SJCRH30 (cell line): ENCODE data around the gene TMEM95. TPM values are rescaled to one million over a fixed set of nuclear protein-coding genes. Genes with fewer than 3 reads are reported as not detected.
A peak's percentile ranks its signal among the peaks of the same experiment; 100 is the strongest.

Source experiments
- DNase-seq, 2 experiments: peaks; one replicate each; pipeline ENCODE4 v3.0.0-alpha.2; 2015 to 2020
- H3K27ac ChIP-seq: fragments of 250-450 bp; sonication (Bioruptor Pico); 2 replicates; pipeline ENCODE4 v1.5.1; 2020; ENCODE audit warnings: mild to moderate bottlenecking, moderate library complexity
- H3K27me3 ChIP-seq: fragments of 250-450 bp; sonication (Bioruptor Pico); 2 replicates; pipeline ENCODE4 v1.5.1; 2020; ENCODE audit warnings: mild to moderate bottlenecking, moderate library complexity
- H3K36me3 ChIP-seq: fragments of 250-450 bp; sonication (Bioruptor Pico); 2 replicates; pipeline ENCODE4 v1.5.1; 2020; ENCODE audit warnings: mild to moderate bottlenecking, moderate library complexity
- H3K4me1 ChIP-seq: fragments of 250-450 bp; sonication (Bioruptor Pico); 2 replicates; pipeline ENCODE4 v1.5.1; 2020; ENCODE audit warnings: mild to moderate bottlenecking, moderate library complexity
- H3K4me3 ChIP-seq: fragments of 250-450 bp; sonication (Bioruptor Pico); 2 replicates; pipeline ENCODE4 v1.5.1; 2020; ENCODE audit warnings: mild to moderate bottlenecking, moderate library complexity
- H3K9me3 ChIP-seq: fragments of 250-450 bp; sonication (Bioruptor Pico); replicated peaks from 2 replicates; pipeline ENCODE4 v1.5.1; 2020; ENCODE audit warnings: mild to moderate bottlenecking, moderate library complexity
- total RNA-seq: library from RNA; depleted of rRNA; stranded (reverse); fragments of >200 nt; shearing (Covaris generic); gene quantifications from 2 replicates; pipeline ENCODE4 v1.2.3, GENCODE V29; 2014

Gene TMEM95
- total RNA-seq, 1 experiment from 2014 or later, result not detected

GRCh38 chr17:7392696-7393612 lies 38.0 kb downstream of the TMEM95 start:
- Histone ChIP-seq H3K27ac (no peak overlapping the region), H3K9me3 (no peaks in the 10 kb centered on the region), H3K4me3 (peak overlapping the region; percentile 65; the same call in 1 of the 2 replicates), H3K4me1 (no peaks in the 10 kb centered on the region), H3K36me3 (no peaks in the 10 kb centered on the region), H3K27me3 (no peaks in the 10 kb centered on the region)
- DNase-seq, result no peak

GRCh38 chr17:7393613-7394451 lies 38.9 kb downstream of the TMEM95 start:
- Histone ChIP-seq H3K27me3 (no peaks in the 10 kb centered on the region), H3K27ac (peak overlapping the region; percentile 32), H3K9me3 (no peaks in the 10 kb centered on the region), H3K36me3 (no peaks in the 10 kb centered on the region), H3K4me3 (peak overlapping the region; percentile 65), H3K4me1 (no peaks in the 10 kb centered on the region)
- DNase-seq, result peak; percentile 47 to 54

DNA sequence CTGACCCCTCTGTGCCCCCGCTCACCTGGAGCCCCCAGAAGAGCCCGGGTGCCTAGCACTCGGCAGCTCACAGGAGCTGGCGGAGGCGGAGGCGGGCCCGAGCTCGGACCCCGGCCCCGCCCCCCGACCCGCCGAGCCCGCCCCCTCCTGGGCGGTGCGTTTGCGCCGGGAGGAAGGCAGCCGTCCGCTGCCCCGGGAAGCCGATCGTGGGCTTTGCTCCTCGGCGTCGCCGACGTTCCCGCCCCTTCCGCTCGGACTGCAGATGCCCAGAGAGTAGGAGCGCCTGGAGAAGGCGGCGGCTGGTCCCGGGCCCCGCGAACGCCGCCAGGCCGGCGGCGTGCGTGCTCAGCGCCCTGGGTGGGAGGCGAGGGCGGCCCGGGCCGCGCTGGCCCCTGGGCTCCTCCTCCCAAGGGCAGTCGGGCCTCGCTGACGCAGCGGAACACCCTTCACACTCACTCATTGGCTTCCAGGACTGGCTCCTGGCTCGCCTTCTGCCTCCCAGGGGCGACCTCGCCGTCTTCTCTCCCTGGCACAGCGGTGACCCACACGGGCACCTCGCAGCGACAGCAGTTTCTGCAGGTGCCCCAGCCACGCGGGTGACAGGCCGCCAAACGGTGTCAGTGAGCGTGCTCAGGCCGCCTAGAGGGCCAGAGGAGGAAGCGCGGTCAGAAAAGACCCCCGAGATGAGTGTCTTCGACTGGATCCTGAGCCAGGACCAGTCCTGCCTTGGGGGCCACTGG lies 39.7 kb downstream of the TMEM95 start, which contains the start of gene PLSCR3:
Gene PLSCR3 (minus strand): TSS at position 74 of the 740 bp plus-strand sequence. CDS start 415 bp downstream, outside the sequence.
- no peaks in the 10 kb centered on the region for H3K4me1 ChIP-seq
- peak within 1 kb of the TSS; percentile 65 for H3K4me3 ChIP-seq
- DNase-seq, result peak; percentile 81 to 83
- H3K9me3 ChIP-seq, result no peaks in the 10 kb centered on the region
- H3K27me3 ChIP-seq, result no peaks in the 10 kb centered on the region
- H3K36me3 ChIP-seq, result no peaks in the 10 kb centered on the region
- peak within 1 kb of the TSS; percentile 32 for H3K27ac ChIP-seq

DNA sequence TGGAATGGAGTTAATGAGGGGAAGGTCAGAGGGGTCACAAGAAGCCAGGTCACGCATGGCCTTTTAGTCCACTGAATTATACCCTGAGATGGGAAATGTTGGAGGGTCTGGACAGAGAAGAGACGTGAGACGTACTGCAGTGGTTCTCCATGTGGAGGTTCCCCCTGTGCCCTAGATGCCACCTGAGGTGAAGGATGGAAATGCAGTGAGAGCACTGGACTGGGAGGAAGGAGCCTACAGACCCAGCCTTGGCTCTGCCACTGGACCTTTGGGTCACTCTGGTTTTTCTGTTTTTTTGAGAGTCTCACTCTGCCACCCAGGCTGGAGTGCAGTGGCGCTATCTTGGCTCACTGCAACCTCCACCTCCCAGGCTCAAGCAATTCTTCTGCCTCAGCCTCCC lies 41.2 kb downstream of the TMEM95 start:
- Histone ChIP-seq H3K27me3 (no peaks in the 10 kb centered on the region), H3K4me3 (no peak overlapping the region), H3K9me3 (no peaks in the 10 kb centered on the region), H3K27ac (no peak overlapping the region), H3K4me1 (no peaks in the 10 kb centered on the region), H3K36me3 (no peaks in the 10 kb centered on the region)
- no peak for DNase-seq

DNA sequence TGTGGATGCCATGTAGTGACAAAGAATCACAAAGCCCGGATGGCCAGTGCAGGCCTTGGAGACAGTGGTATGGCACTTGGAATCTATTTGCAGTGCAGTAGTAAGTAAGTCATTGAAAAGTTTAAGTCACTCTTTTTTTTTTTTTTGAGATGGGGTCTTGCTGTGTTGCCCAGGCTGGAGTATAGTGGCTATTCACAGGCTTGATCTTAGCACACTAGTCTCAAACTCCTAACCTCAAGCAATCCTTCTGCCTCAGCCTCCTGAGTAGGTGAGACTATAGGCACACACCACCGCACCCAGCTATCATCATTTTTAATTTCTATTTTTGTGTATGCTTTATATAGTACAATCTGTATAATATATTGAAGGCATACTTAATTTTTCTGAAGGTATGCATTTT lies 43.7 kb downstream of the TMEM95 start:
- no peak overlapping the region for H3K27ac ChIP-seq
- H3K36me3 ChIP-seq, result no peaks in the 10 kb centered on the region
- no peaks in the 10 kb centered on the region for H3K27me3 ChIP-seq
- no peaks in the 10 kb centered on the region for H3K9me3 ChIP-seq
- DNase-seq, result no peak
- no peak overlapping the region for H3K4me3 ChIP-seq
- no peaks in the 10 kb centered on the region for H3K4me1 ChIP-seq

DNA sequence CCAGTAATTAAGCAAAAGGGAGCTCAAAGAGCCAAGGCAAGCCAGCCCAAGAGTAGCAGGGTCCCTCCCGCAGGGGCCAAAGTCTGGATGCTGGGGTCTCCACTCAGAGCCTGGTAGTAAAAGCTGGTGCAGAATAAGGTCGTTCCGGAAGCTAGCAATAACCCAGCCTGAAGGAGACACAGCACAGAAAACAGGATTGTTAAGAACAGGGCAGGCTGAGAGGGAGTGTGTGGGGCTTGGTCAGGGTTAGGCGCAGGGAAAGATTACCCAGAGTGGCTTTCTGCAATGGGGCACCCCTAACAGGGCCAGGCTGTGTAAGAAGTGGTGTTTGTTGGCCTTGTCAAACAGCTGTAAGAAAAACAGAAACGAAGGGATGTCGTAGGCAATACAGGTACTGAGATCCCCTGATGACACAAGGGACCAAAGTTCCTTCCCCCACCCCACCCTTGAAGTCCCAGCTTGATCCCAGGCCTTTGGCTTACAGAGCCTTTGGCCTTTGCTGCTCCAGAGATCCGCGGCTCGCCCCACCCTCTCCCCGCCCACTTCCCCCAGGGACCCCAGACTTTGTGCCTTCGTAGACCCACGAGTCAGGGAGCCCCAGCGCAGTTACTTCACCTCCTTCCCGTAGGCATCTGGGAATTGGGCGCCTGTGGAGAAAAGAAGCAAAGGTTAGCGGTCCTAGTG lies 48.2 kb downstream of the TMEM95 start:
- Histone ChIP-seq H3K4me3 (peak overlapping the region; percentile 68), H3K4me1 (no peaks in the 10 kb centered on the region), H3K27ac (peak overlapping the region; percentile 37; the same call in 1 of the 2 replicates), H3K27me3 (no peaks in the 10 kb centered on the region), H3K36me3 (no peaks in the 10 kb centered on the region), H3K9me3 (no peaks in the 10 kb centered on the region)
- DNase-seq, result peak; percentile 58 to 63

GRCh38 chr17:7403727-7403976 lies 48.7 kb downstream of the TMEM95 start:
- Histone ChIP-seq H3K36me3 (no peaks in the 10 kb centered on the region), H3K27me3 (no peaks in the 10 kb centered on the region), H3K4me3 (peak overlapping the region; percentile 68), H3K4me1 (no peaks in the 10 kb centered on the region), H3K27ac (peak overlapping the region; percentile 37; the same call in 1 of the 2 replicates), H3K9me3 (no peaks in the 10 kb centered on the region)
- no peak for DNase-seq

GRCh38 chr17:7403977-7404736 lies 49.2 kb downstream of the TMEM95 start, which contains the start of gene TMEM256:
Gene TMEM256, minus strand, starts transcription at chr17:7404097. Its CDS starts 13 bp downstream, at chr17:7404084.
- no peaks in the 10 kb centered on the region for H3K36me3 ChIP-seq
- no peaks in the 10 kb centered on the region for H3K27me3 ChIP-seq
- H3K4me3 ChIP-seq, result peak within 1 kb of the TSS; percentile 68
- no peaks in the 10 kb centered on the region for H3K9me3 ChIP-seq
- no peaks in the 10 kb centered on the region for H3K4me1 ChIP-seq
- DNase-seq, result peak; percentile 95 to 98
- H3K27ac ChIP-seq, result peak within 1 kb of the TSS; percentile 37; the same call in 1 of the 2 replicates

DNA sequence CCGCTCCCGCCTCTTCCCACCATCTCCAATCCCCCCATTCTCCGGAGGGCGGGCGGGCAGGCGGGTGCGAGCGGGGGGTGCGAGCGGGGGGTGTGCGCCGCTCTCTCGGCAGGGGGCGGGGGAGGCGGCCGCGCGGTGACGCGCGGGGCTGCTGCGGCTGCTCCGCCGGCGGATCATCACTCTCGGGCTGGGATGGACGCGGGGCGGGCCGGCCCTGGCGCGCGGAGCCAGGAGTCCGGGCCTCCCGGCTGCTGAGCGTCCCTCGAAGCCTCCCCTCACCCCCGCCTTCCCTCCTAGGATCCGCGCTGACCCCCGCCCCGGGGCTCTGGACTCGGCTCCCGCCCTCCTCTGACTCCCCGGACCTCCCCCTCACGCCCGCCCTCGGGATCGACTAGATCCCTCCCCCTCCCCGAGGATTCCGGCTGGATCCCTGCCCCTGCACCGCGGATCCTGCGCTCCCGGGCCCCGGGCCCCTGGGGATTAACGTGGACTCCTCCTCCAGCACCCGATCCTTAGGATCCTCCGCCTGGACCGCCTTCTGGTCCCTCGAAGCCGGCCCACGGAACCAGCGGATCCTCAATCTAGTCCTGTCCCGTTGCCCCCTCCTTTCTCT lies 49.9 kb downstream of the TMEM95 start:
- H3K27me3 ChIP-seq, result no peaks in the 10 kb centered on the region
- peak in 1 of 2 experiments; percentile 42 for DNase-seq
- no peaks in the 10 kb centered on the region for H3K9me3 ChIP-seq
- peak overlapping the region; percentile 11; the same call in 1 of the 2 replicates for H3K27ac ChIP-seq
- H3K4me3 ChIP-seq, result peak overlapping the region; percentile 68
- H3K4me1 ChIP-seq, result no peaks in the 10 kb centered on the region
- no peaks in the 10 kb centered on the region for H3K36me3 ChIP-seq

DNA sequence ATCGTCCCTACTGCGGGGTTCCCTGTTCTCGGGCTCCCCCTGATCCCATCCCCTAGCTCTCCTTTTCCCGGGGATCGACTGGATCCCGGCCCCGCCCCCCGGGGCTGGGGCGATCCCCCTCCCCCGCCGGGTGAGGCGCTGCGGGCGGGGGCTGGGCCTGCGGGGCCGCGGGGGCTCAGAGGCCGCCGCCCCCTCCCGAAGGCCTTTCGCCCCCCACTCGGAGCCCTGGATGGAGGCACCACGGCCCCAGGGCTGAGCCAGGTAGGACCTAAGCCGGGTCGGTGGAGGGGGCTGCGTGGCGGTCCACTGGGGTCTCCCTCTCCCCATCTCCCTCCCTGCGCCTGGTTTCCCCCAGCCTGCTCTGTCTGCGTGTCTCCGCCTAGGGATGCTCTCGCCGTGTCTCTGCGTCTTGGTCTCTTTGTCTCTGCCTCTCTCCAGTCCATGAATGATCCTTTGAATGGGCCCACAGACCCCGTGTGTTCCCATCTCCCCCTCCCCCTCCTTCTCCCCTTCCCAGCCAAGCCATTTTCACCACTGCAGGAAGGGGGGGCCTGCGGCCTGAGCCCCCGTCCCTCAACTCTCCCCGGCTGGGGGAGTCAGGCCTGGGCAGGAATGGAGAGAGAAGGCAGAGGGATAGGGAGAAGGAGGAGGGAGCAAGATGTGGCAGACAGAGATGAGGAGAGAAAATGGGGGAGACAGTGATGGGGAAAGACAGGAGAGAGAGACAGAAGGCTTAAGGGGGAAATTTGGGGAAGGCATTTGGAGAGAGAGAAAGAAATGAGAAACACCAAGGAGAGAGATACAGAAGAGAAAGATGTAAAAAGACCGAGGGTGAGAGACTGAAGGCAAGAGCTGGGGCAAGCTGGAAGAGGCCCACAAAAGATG lies 50.6 kb downstream of the TMEM95 start:
- Histone ChIP-seq H3K4me1 (no peaks in the 10 kb centered on the region), H3K27ac (no peak overlapping the region), H3K27me3 (no peaks in the 10 kb centered on the region), H3K4me3 (peak overlapping the region; percentile 68), H3K9me3 (no peaks in the 10 kb centered on the region), H3K36me3 (no peaks in the 10 kb centered on the region)
- DNase-seq, result peak; percentile 10 to 29

DNA sequence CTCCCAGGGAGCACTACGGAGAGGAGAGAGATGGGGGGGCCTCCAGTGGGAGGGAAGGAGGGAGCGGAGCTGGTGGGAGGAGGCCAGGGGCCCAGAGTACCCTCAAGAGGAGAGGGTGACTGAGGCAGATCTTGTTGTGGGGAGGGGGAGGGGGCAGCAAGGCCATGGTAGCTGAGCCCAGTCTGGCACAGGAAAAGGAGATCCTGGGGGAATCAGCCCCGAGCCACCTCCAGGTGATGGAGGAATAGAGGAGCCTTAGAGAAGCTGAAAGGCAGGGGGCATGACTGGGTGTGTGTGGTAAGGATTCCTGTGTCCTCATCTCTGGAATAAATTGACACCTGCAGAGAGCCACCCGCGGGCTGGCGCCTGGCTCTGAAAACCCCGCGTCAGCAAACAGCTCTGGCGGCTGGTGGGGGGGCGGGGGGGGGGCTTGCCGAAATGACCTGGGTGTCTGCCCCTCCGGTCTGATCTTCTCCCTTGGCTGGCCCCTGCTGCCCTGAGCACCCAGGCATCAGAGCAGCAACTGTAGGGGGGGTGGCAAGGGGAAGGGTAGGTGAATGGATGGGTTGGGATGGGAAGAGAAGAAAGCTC lies 51.4 kb downstream of the TMEM95 start:
- Histone ChIP-seq H3K27ac (no peak overlapping the region), H3K4me1 (no peaks in the 10 kb centered on the region), H3K36me3 (no peaks in the 10 kb centered on the region), H3K27me3 (no peaks in the 10 kb centered on the region), H3K9me3 (no peaks in the 10 kb centered on the region), H3K4me3 (peak overlapping the region; percentile 68; the same call in 1 of the 2 replicates)
- DNase-seq, result no peak
